GM23338 (cell line): ENCODE data around the gene YPEL5.

Source experiments
- CREB1 ChIP-seq: fragments of 250-450 bp; sonication (Bioruptor Pico); IDR thresholded peaks from 2 replicates; pipeline ENCODE4 v1.5.0; 2020; ENCODE audit warnings: low read depth, mild to moderate bottlenecking, moderate library complexity
- CTCF ChIP-seq, 2 experiments: fragments of 200-600 bp in 1 of 2; sonication (generic) in 1 of 2; conservative IDR thresholded peaks; 2 replicates each; pipeline versions ENCODE4 v1.5.1 to v1.6.1; 2016 to 2017; ENCODE audit warnings: antibody characterized with exemption in 2 of 2, low read depth in 2 of 2, mild to moderate bottlenecking in 2 of 2, moderate library complexity in 1 of 2
- EZH2 ChIP-seq: fragments of 200-600 bp; sonication (generic); IDR thresholded peaks from one replicate; pipeline ENCODE4 v1.8.0; 2017; ENCODE audit warnings: antibody characterized with exemption, mild to moderate bottlenecking, low read depth; ENCODE audit not compliant: unreplicated experiment
- EZH2phosphoT487 ChIP-seq: fragments of 200-600 bp; sonication (generic); IDR thresholded peaks from one replicate; pipeline ENCODE4 v1.8.1; 2018; ENCODE audit warnings: antibody characterized with exemption; ENCODE audit not compliant: unreplicated experiment
- POLR2AphosphoS5 ChIP-seq: IDR thresholded peaks from 2 replicates; pipeline ENCODE4 v1.6.1; 2016; ENCODE audit warnings: antibody characterized with exemption, low read depth
- REST ChIP-seq: IDR thresholded peaks from one replicate; pipeline ENCODE4 v1.6.1; 2018; ENCODE audit warnings: antibody characterized with exemption; ENCODE audit not compliant: unreplicated experiment
- STAT1 ChIP-seq: IDR thresholded peaks from one replicate; pipeline ENCODE4 v1.6.1; 2016; ENCODE audit warnings: antibody characterized with exemption; ENCODE audit not compliant: unreplicated experiment
- ZNF462 ChIP-seq: fragments of 250-450 bp; sonication (Bioruptor Pico); IDR thresholded peaks from 2 replicates; pipeline ENCODE4 v1.5.0; 2020; ENCODE audit warnings: mild to moderate bottlenecking, moderate library complexity

GRCh38 chr2:30165617-30166016 is 18.8 kb downstream of the YPEL5 start:
- TF ChIP-seq CTCF (conservative IDR thresholded peaks at IDR 0.05; ENCODE audit: low read depth in 2 of 2): no peak
- TF ChIP-seq POLR2AphosphoS5: no peak
- TF ChIP-seq CREB1 (CRISPR knock-in tag): no peak
- TF ChIP-seq EZH2: no peak
- TF ChIP-seq REST: no peak
- TF ChIP-seq EZH2phosphoT487: no peak
- no peak for TF ChIP-seq STAT1
- no peak for TF ChIP-seq ZNF462 (CRISPR knock-in tag)
